GM12874 (cell line): Measurements from ENCODE around the gene PPP2R2B.

Experiments used
- TF ChIP-seq, protein P1 (sequence below): IDR thresholded peaks from 2 replicates; pipeline ENCODE4 v1.5.1; 2011; ENCODE audit warnings: low read depth, mild to moderate bottlenecking, control low read depth, low read length, moderate library complexity; ENCODE audit not compliant: insufficient read depth

PPP2R2B gene

GRCh38 chr5:146893991-146894390 lies 15.4 kb upstream of the PPP2R2B start:
- TF ChIP-seq, protein P1, sequence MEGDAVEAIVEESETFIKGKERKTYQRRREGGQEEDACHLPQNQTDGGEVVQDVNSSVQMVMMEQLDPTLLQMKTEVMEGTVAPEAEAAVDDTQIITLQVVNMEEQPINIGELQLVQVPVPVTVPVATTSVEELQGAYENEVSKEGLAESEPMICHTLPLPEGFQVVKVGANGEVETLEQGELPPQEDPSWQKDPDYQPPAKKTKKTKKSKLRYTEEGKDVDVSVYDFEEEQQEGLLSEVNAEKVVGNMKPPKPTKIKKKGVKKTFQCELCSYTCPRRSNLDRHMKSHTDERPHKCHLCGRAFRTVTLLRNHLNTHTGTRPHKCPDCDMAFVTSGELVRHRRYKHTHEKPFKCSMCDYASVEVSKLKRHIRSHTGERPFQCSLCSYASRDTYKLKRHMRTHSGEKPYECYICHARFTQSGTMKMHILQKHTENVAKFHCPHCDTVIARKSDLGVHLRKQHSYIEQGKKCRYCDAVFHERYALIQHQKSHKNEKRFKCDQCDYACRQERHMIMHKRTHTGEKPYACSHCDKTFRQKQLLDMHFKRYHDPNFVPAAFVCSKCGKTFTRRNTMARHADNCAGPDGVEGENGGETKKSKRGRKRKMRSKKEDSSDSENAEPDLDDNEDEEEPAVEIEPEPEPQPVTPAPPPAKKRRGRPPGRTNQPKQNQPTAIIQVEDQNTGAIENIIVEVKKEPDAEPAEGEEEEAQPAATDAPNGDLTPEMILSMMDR, result no peak

DNA sequence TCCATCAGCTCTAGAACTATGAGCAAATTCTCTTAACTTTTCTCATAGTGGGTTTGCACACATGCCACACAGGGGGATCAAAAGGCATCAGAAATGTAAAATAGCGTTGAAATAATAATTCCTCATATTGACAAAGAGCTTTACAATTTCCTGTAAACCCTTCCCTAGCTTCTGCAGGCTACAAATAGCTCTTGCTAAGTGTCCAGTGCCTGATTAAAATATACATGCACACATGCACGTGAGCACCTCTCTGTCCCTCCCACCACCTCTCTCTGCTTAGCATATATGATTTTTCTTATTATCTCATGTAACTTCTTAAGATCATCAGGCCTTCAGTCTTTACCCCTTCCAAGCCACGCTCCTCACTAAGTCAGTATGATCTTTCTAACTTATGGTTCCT lies 13.7 kb upstream of the PPP2R2B start:
- TF ChIP-seq, protein P1, result no peak

DNA sequence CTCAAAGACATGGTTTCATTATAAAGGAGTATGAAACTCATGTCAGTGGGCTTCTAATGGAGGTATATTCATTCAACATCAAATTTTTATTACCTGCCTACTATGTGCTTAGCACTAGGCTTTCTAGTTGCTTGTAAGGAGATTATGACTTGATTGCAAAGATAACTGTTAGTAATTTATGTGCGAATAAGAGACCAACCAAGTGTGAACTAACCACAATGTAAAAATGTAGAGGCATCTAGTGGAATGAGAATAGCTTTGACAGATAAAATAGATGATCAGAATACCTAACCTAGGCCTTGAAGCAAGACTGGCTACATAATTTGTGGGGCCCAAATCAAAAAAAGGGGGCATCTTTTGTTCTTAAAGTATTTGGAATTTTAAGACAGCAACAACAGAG lies 13.0 kb upstream of the PPP2R2B start:
- TF ChIP-seq, protein P1, result no peak

GRCh38 chr5:146890731-146891440 lies 12.3 kb upstream of the PPP2R2B start:
- TF ChIP-seq, protein P1, result no peak

GRCh38 chr5:146890066-146890465 lies 11.5 kb upstream of the PPP2R2B start:
- TF ChIP-seq, protein P1, result no peak

GRCh38 chr5:146889169-146889568 lies 10.6 kb upstream of the PPP2R2B start:
- TF ChIP-seq, protein P1, result no peak

DNA sequence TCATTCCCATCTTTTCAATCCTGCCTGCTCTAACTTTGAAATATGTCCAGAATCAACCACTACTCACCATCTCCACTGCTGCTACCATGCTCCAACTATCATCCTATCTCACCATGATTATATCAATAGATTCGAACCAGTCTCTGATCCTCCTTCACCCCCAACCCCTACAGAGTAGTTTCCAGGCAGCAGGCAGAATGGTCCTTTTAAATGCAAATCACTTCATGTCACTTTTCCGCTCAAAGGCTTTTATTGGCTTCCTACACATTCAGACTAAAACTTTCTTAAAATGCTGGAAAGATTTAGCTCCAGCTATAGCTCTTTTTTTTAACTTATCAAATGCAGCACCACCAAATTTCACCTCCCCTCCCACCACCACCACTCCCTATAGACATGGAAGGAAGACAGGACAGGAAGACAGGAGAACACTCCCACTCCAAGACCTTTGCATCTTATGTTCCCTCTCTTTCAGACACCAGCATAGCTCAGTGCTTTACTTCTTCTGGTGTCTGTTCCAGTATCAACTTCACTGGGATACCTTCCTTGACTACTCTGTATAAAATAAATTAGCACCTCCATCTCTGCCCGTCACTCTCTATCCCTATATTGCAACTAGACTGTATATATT lies 9.9 kb upstream of the PPP2R2B start:
- TF ChIP-seq, protein P1, result no peak
